ENCODE measurements around the gene CALHM2. TPM values are rescaled to one million over a fixed set of nuclear protein-coding genes. Genes with fewer than 3 reads are reported as not detected.
A peak's percentile ranks its signal among the peaks of the same experiment; 100 is the strongest.

CALHM2 gene
- total and polyA plus RNA-seq, 2 of the 4 experiments (the other 2 are of a cell fraction), result 2.5 to 7.9 TPM

GRCh38 chr10:103456074-103456660 lies 4.0 kb upstream of the CALHM2 start:
- intact Hi-C loops (cut with micrococcal nuclease), result no loop called here
- BruUV-seq (replicated peaks), result no TSS peak
- WGBS, 2 experiments (ENCODE audit: extremely low coverage in 2 of 2, insufficient read length in 1 of 2), result 85% methylated on average over 6 of the region's 9 CpGs; no CpG with 5 or more reads in 1 of the 2 experiments

More at GRCh38 chr10:103456074-103456660, 4.0 kb upstream of the CALHM2 start:
- dilution Hi-C loops (cut with HindIII; ENCODE audit: low sequenced_read_pairs, unreplicated experiment), result no loop called here
- DNase-seq (no peak), ATAC-seq (ENCODE audit: low read depth) (no peak)
- Histone ChIP-seq H3K4me3 (ENCODE audit: insufficient read depth, low read depth, low read length) (no peak overlapping the region), H3K56ac (ENCODE audit: extremely low read depth, insufficient read depth, low read length) (no peak overlapping the region), H4K91ac (ENCODE audit: insufficient read depth, low read depth, low read length) (no peak overlapping the region), H2BK5ac (ENCODE audit: low read depth, low read length, poor library complexity, severe bottlenecking) (no peak overlapping the region), H2AFZ (replicated peaks; ENCODE audit: low read length, poor library complexity) (no peak overlapping the region), H3K18ac (ENCODE audit: low read depth, low read length) (no peak overlapping the region), H2BK120ac (ENCODE audit: low read depth, low read length) (no peak overlapping the region), H3K4ac (ENCODE audit: low read depth, low read length) (no peak overlapping the region), H2AK5ac (ENCODE audit: low read depth, low read length) (peak overlapping the region; percentile 16; the same call in 1 of the 2 replicates), H4K5ac (ENCODE audit: low read depth, low read length) (no peak overlapping the region), H4K8ac (ENCODE audit: low read depth in 2 of 2, low read length in 2 of 2) (no peak overlapping the region), H2AK9ac (replicated peaks; ENCODE audit: low read depth, low read length, poor library complexity) (no peak overlapping the region), H3K4me1 (ENCODE audit: control insufficient read depth, insufficient read depth, low read length) (peaks cover 9% of the 10 kb centered on the region; the same call in 1 of the 2 replicates), H3K9me1 (ENCODE audit: insufficient read depth, low read length) (peaks cover 7% of the 10 kb centered on the region), H3K27ac (ENCODE audit: insufficient read depth, low read length) (no peak overlapping the region), H3K23ac (ENCODE audit: low read depth, low read length) (no peak overlapping the region), H3K4me2 (ENCODE audit: low read depth, low read length) (no peak overlapping the region), H3K9ac (ENCODE audit: low read depth, low read length) (no peak overlapping the region), H3K9me3 (ENCODE audit: control insufficient read depth, insufficient read depth, low read length) (no peaks in the 10 kb centered on the region), H3K27me3 (ENCODE audit: control insufficient read depth, insufficient read depth, low read length) (peaks cover 14% of the 10 kb centered on the region), H2BK15ac (ENCODE audit: low read depth, low read length) (no peak overlapping the region), H4K20me1 (ENCODE audit: insufficient read depth, low read length) (no peaks in the 10 kb centered on the region), H2BK20ac (ENCODE audit: low read depth, low read length) (no peak overlapping the region), H3K14ac (replicated peaks; ENCODE audit: low read depth, low read length) (no peak overlapping the region), H3K79me1 (ENCODE audit: low read depth in 1 of 2, low read length in 2 of 2) (0 out of 4 replicates have a peak, but pooled peaks cover 0 to 7% of the 10 kb centered on the region in 2 experiments), H3K36me3 (ENCODE audit: control insufficient read depth, insufficient read depth, low read length) (no peaks in the 10 kb centered on the region)
- in situ Hi-C loops (cut with MboI; ENCODE audit: low sequenced_read_pairs), result no loop called here
- ChIA-PET POLR2A (ENCODE audit: unreplicated experiment) (no interaction called here), CTCF (no interaction called here)
- no peak for TF ChIP-seq POLR2A (IDR thresholded peaks at IDR 0.05; ENCODE audit: low read depth, low read length)
- no peak for TF ChIP-seq CHD1 (IDR thresholded peaks at IDR 0.05; ENCODE audit: low read depth, low read length)
- TF ChIP-seq BHLHE40 (IDR thresholded peaks at IDR 0.05; ENCODE audit: low read depth, low read length), result no peak
